Thymus (tissue), 14 donors: ENCODE measurements around the gene CCDC24. TPM values are rescaled to one million over a fixed set of nuclear protein-coding genes. Genes with fewer than 3 reads are reported as not detected.

Experiments used
- DNase-seq, 9 donors: peaks; one replicate each; pipeline ENCODE4 v3.0.0-alpha.2; 2013; ENCODE audit warnings: low spot score in 9 of 9, low read depth in 6 of 9, missing footprints in 1 of 9
- H3K27ac ChIP-seq, 2 donors: one replicate each; pipeline ENCODE4 v1.5.1; 2013; ENCODE audit warnings: control low read depth in 1 of 2, low read depth in 1 of 2, low read length in 1 of 2, mild to moderate bottlenecking in 1 of 2, moderate library complexity in 1 of 2
- H3K27me3 ChIP-seq, 2 donors: one replicate each; pipeline ENCODE4 v1.5.1; 2013; ENCODE audit warnings: low read length in 1 of 2; ENCODE audit not compliant: control insufficient read depth in 2 of 2, insufficient read depth in 1 of 2
- H3K36me3 ChIP-seq, 2 donors: one replicate each; pipeline ENCODE4 v1.5.1; 2013; ENCODE audit warnings: low read length in 1 of 2, mild to moderate bottlenecking in 1 of 2, moderate library complexity in 1 of 2; ENCODE audit not compliant: control insufficient read depth in 2 of 2, insufficient read depth in 2 of 2
- H3K4me1 ChIP-seq, 2 donors: one replicate each; pipeline ENCODE4 v1.5.1; 2013; ENCODE audit warnings: low read length in 2 of 2; ENCODE audit not compliant: control insufficient read depth in 2 of 2, insufficient read depth in 2 of 2
- H3K4me3 ChIP-seq, 2 donors: one replicate each; pipeline ENCODE4 v1.5.1; 2013; ENCODE audit warnings: low read length in 2 of 2, control low read depth in 1 of 2, mild to moderate bottlenecking in 1 of 2
- H3K9me3 ChIP-seq, 2 donors: one replicate each; pipeline ENCODE4 v1.5.1; 2013; ENCODE audit warnings: low read length in 1 of 2, mild to moderate bottlenecking in 1 of 2; ENCODE audit not compliant: control insufficient read depth in 2 of 2, insufficient read depth in 1 of 2
- WGBS: extraction: QIAGEN DNeasy Blood & Tissue Kit; methylation state at CpG from one replicate; pipeline ENCODE4 v1.1.7; 2013; 5-methylcytosine and 5-hydroxymethylcytosine counted together
- long read RNA-seq, 10 donors: transcript quantifications; one replicate each; lab custom pipeline, GENCODE V29; 2026
- polyA plus RNA-seq: library from polyadenylated mRNA; stranded (reverse); fragments of 200-250 nt; gene quantifications from one replicate; pipeline ENCODE4 v1.2.3, GENCODE V29; 2013
- total RNA-seq: library from RNA; stranded (reverse); fragments of 120-200 nt; gene quantifications from one replicate; pipeline ENCODE4 v1.2.4, GENCODE V29; 2013
- donor health status: healthy.

Gene CCDC24
- total RNA-seq, result 2.1 TPM
- 11.1 TPM for polyA plus RNA-seq
- long read RNA-seq, donor 1, result 0 reads
- long read RNA-seq, donor 2, result 0 reads
- long read RNA-seq, donor 3, result 0 reads
- long read RNA-seq, donor 4, result 0 reads
- long read RNA-seq, donor 5, result 0 reads
- long read RNA-seq, donor 6, result 0 reads
- long read RNA-seq, donor 7, result 0 reads
- long read RNA-seq, donor 8, result 0 reads
- long read RNA-seq, donor 9, result 0 reads
- long read RNA-seq, donor 10, result 0 reads

GRCh38 chr1:43991476-43992231, at the start of gene CCDC24:
TSS of gene CCDC24 (plus strand) at chr1:43991599. CDS start at chr1:43991879, 280 bp downstream.
- WGBS, result 1% methylated on average over 66 of the region's 66 CpGs
- peaks cover 7 to 18% of the 10 kb centered on the region in 2 donors for H3K4me1 ChIP-seq
- H3K9me3 ChIP-seq, result no peaks in the 10 kb centered on the region
- peaks cover 0 to 8% of the 10 kb centered on the region in 2 donors for H3K27me3 ChIP-seq
- H3K27ac ChIP-seq, result peak within 1 kb of the TSS in 1 of 2 donors; percentile 33
- DNase-seq, result peak in 6 of 9 donors; percentile 34 to 63 (median 49)
- H3K36me3 ChIP-seq, result no peaks in the 10 kb centered on the region
- peak within 1 kb of the TSS; percentile 62 to 73 for H3K4me3 ChIP-seq

GRCh38 chr1:43942411-43942810, 49.0 kb upstream of the CCDC24 start:
- Histone ChIP-seq H3K9me3 (peaks cover 0 to 5% of the 10 kb centered on the region in 2 donors), H3K27ac (no peak overlapping the region), H3K4me3 (no peak overlapping the region), H3K4me1 (peaks cover 9 to 12% of the 10 kb centered on the region in 2 donors), H3K36me3 (no peaks in the 10 kb centered on the region), H3K27me3 (peaks cover 0 to 4% of the 10 kb centered on the region in 2 donors)
- 95% methylated on average over 3 of the region's 3 CpGs for WGBS
- no peak for DNase-seq

DNA sequence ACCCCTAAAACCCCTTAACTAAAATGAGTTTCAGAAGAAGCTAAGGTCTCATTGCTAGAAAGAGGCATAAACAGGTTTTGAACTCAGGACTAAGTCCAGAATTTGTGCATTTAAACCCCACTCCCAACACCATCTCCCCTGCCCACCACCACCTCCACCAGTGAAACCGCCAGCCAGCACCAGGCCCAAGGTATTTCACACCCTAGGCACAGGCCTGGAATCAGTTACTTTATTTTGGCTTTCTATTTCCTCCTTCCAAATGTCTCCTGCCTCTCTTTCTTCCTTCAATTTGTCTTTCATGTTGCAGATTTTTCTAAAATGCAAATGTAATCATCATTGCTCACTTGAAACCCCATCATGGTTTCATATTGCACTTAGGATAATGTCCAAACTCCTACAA, 46.5 kb upstream of the CCDC24 start:
- WGBS, result 100% methylated on average over 1 of the region's 1 CpG
- Histone ChIP-seq H3K27ac (no peak overlapping the region), H3K4me1 (peaks cover 19 to 24% of the 10 kb centered on the region in 2 donors), H3K4me3 (no peak overlapping the region), H3K9me3 (peaks cover 0 to 5% of the 10 kb centered on the region in 2 donors), H3K27me3 (no peaks in the 10 kb centered on the region), H3K36me3 (peaks cover under 1 to 2% of the 10 kb centered on the region in 2 donors)
- no peak for DNase-seq

GRCh38 chr1:43945674-43946235, 45.6 kb upstream of the CCDC24 start:
- Histone ChIP-seq H3K36me3 (peaks cover 4% of the 10 kb centered on the region in 2 donors), H3K27ac (peak overlapping the region in 1 of 2 donors; percentile 63), H3K27me3 (no peaks in the 10 kb centered on the region), H3K4me1 (peaks cover 19 to 24% of the 10 kb centered on the region in 2 donors), H3K4me3 (peak overlapping the region; percentile 70 to 97), H3K9me3 (peaks cover 0 to 5% of the 10 kb centered on the region in 2 donors)
- 12% methylated on average over 3 of the region's 3 CpGs for WGBS
- no peak for DNase-seq

DNA sequence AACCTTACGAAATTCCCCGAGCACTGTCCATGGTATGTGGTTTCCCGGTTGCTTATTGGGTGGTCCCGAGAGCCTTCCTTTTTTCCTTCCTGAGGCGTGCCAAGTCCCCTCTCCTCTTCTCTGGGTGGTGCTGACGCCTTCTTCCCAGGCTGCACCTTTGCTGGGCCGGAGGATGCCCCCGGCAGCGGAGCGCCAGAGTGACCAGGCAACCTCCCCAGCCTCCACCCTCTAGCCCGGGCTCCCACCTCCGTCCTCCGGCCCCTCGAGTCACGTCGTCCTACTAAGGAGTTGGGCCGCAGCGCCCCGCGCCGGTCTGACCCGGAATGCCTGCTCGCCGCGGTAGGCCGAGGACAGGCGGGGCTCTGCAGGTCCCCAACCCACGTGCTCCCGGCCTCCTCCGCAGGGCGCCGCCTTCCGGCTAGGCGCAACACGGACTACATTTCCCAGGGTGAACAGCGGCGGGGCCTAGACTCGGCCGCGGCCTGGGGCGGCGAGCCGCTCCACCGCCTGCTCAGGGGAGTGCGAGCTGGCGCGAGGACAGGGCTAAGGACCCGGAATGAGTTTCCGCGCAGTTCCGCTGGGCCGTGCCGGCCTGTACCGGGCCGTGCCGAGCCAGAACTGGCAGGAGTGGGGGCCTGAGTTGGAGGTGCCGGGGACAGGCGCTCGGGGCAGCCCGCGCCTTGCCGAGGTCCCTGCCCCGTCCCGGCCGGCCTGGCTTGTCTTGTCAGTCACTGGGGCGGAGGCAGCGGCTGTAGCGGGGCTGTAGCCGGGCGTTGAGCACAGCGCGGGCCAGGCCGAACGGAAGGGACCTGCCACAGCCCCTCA, 45.0 kb upstream of the CCDC24 start, which contains the start of gene IPO13:
IPO13 (plus strand) TSS at position 715 of the 825 bp plus-strand sequence. CDS start 651 bp downstream, outside the sequence.
- peak within 1 kb of the TSS; percentile 70 to 97 for H3K4me3 ChIP-seq
- DNase-seq, result peak; percentile 90 to 97 (median 93)
- peaks cover 0 to 5% of the 10 kb centered on the region in 2 donors for H3K9me3 ChIP-seq
- H3K27me3 ChIP-seq, result no peaks in the 10 kb centered on the region
- peaks cover 4% of the 10 kb centered on the region in 2 donors for H3K36me3 ChIP-seq
- under 1% methylated on average over 74 of the region's 74 CpGs for WGBS
- peak within 1 kb of the TSS; percentile 90 to 97 for H3K27ac ChIP-seq
- H3K4me1 ChIP-seq, result peaks cover 19 to 24% of the 10 kb centered on the region in 2 donors

DNA sequence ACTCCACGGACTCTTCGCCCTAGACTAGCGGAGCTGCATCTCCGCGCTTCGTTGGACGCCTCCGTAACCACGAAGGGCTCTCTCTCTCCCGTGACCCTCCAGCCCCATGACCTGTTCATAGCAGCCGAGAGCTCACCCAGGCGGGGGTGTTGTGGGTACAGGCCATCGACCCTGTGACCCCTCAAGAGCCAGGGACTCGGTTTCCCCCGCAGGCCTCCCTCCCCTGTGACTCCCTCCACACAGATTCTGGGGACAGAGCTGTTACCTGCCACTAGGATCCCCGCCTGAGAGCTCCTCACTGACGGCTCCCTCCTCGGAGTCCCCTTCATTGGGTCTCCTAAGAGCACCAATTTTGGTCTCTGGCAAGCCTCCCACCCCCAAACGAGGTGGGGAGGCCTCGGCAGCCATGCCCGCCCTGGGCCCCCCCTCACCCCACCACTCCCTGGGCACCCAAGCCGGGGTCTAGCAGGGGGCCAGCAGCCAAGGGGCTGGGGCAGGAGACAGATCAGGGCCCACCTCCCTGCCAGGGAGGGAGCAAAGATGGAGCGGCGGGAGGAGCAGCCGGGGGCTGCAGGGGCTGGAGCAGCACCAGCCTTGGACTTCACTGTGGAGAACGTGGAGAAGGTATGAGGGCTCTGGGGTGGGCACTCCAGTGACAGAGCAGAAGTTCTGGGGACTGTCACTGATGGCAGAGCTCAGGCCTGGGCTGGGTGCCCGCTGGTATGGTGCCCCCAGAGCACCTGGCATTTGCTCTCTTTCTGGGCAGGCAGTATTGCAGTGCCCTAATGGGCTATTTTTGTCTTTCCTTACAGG, 44.1 kb upstream of the CCDC24 start:
- Histone ChIP-seq H3K4me1 (peaks cover 19 to 24% of the 10 kb centered on the region in 2 donors), H3K27ac (peak overlapping the region in 1 of 2 donors; percentile 97), H3K9me3 (peaks cover 0 to 5% of the 10 kb centered on the region in 2 donors), H3K36me3 (peaks cover 4 to 6% of the 10 kb centered on the region in 2 donors), H3K27me3 (no peaks in the 10 kb centered on the region), H3K4me3 (peak overlapping the region; percentile 70 to 97)
- no peak for DNase-seq
- WGBS, result 17% methylated on average over 27 of the region's 27 CpGs

DNA sequence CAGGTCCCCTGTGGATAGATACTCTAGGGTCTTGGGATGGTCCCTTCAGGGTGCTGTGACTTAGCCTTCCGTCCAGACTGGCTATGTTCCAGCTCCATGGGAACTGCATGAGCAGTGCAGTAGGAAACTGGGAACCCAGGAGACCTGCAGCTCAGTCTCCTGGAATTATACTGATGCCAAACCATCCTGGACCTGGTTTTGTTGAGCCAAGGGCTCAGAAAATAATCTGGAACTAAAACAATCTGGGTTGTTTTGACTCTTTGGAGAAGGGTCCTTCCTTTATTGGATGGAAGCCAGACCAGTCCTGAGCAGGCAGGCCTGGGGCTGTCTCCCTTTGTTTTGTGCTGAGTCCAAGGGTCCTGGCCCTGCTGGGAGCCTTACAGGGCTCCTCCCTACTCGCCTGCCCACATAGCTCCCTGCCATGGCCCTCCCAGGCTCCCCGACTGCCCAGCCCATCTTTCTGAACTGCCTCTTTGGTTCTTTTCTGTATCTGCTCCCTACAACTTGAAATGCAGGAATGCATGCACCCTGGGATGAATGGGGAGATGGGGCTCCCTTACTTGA, 43.4 kb upstream of the CCDC24 start:
- DNase-seq, result no peak
- 91% methylated on average over 3 of the region's 3 CpGs for WGBS
- Histone ChIP-seq H3K27me3 (no peaks in the 10 kb centered on the region), H3K4me3 (peak overlapping the region in 1 of 2 donors; percentile 97), H3K4me1 (peaks cover 19 to 24% of the 10 kb centered on the region in 2 donors), H3K36me3 (peaks cover 4 to 6% of the 10 kb centered on the region in 2 donors), H3K27ac (no peak overlapping the region), H3K9me3 (peaks cover 0 to 5% of the 10 kb centered on the region in 2 donors)

GRCh38 chr1:43949678-43950077, 41.7 kb upstream of the CCDC24 start:
- H3K4me1 ChIP-seq, result peaks cover 19 to 24% of the 10 kb centered on the region in 2 donors
- WGBS, result 93% methylated on average over 13 of the region's 13 CpGs
- peaks cover 4 to 6% of the 10 kb centered on the region in 2 donors for H3K36me3 ChIP-seq
- no peak overlapping the region for H3K27ac ChIP-seq
- DNase-seq, result no peak
- no peak overlapping the region for H3K4me3 ChIP-seq
- peaks cover 0 to 5% of the 10 kb centered on the region in 2 donors for H3K9me3 ChIP-seq
- H3K27me3 ChIP-seq, result no peaks in the 10 kb centered on the region
